Body of pancreas (tissue), 4 donors: ENCODE data around the gene PBX1.

Experiments used
- POLR2A ChIP-seq, 3 donors: fragments of 450-650 bp; IDR thresholded peaks; one replicate each; pipeline ENCODE4 v1.6.1; 2016; ENCODE audit warnings: antibody characterized with exemption in 3 of 3, mild to moderate bottlenecking in 2 of 3
- TF ChIP-seq, protein P1 (sequence below), 7 experiments: fragments of 450-650 bp in 4 of 7; fragments of 200-600 bp in 3 of 7; sonication (generic) in 3 of 7; IDR thresholded peaks; one replicate each; pipeline ENCODE4 v1.5.1; 2016 to 2019; ENCODE audit warnings: antibody characterized with exemption in 7 of 7

DNA sequence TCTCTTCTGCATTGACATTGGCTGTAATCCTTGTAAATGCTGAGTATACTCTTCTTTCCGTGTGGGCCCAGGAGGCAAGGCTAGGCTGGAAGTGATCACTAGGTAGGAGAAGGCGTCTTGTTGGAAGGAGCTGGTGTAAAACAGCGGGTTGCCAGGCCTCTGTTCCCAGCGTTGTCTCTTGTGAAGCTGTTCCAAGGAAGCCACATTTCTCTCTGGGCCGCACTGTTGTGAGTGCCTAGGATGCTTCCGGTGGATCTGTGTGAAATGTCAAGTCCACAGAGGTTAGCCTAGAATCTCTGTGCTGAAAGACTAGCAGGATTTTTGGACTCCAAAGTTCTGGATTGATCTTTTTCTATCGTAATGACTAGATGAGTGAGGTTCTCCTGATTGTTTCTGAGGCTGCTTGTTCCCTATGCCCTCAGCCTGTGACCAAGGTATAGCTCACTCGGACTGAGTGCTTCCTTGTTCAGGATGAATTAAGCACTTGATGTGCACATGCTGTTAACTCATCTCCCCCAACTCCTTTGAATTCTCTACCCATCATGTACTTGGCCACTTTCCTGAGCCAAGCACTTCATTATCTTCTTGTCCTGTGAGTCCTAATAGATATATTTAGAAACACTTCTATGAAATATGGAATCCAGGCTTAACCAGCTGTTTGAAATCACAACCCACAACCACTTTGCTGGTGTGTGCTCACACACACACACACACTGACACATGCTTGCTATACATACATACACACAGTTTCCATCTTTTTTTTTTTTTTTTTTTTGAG is 63.3 kb downstream of the PBX1 start:
- TF ChIP-seq POLR2A (IDR thresholded peaks at IDR 0.05): no peak
- TF ChIP-seq, protein P1, sequence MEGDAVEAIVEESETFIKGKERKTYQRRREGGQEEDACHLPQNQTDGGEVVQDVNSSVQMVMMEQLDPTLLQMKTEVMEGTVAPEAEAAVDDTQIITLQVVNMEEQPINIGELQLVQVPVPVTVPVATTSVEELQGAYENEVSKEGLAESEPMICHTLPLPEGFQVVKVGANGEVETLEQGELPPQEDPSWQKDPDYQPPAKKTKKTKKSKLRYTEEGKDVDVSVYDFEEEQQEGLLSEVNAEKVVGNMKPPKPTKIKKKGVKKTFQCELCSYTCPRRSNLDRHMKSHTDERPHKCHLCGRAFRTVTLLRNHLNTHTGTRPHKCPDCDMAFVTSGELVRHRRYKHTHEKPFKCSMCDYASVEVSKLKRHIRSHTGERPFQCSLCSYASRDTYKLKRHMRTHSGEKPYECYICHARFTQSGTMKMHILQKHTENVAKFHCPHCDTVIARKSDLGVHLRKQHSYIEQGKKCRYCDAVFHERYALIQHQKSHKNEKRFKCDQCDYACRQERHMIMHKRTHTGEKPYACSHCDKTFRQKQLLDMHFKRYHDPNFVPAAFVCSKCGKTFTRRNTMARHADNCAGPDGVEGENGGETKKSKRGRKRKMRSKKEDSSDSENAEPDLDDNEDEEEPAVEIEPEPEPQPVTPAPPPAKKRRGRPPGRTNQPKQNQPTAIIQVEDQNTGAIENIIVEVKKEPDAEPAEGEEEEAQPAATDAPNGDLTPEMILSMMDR (IDR thresholded peaks at IDR 0.05): no peak
